Fibroblast of lung (primary cell): Measurements from ENCODE around the gene ARL4C. TPM values are rescaled to one million over a fixed set of nuclear protein-coding genes. Genes with fewer than 3 reads are reported as not detected.

Experiments
- DNase-seq, 2 donors: peaks; one replicate each; pipeline versions ENCODE4 v3.0.0 to v3.0.0-alpha.2; 2010; ENCODE audit warnings: low read depth in 2 of 2
- H2AFZ ChIP-seq: 2 replicates; pipeline ENCODE4 v1.5.1; 2012; ENCODE audit warnings: low read length, control low read depth, inconsistent platforms
- H3K27ac ChIP-seq: 2 replicates; pipeline ENCODE4 v1.5.1; 2011; ENCODE audit warnings: low read length, control low read depth; ENCODE audit not compliant: insufficient read depth
- H3K27me3 ChIP-seq: 2 replicates; pipeline ENCODE4 v1.5.1; 2011; ENCODE audit warnings: mild to moderate bottlenecking, low read length; ENCODE audit not compliant: control insufficient read depth, insufficient read depth
- H3K36me3 ChIP-seq: 2 replicates; pipeline ENCODE4 v1.5.1; 2011; ENCODE audit warnings: low read length; ENCODE audit not compliant: control insufficient read depth, insufficient read depth
- H3K4me1 ChIP-seq: 2 replicates; pipeline ENCODE4 v1.5.1; 2011; ENCODE audit warnings: low read length; ENCODE audit not compliant: control insufficient read depth, insufficient read depth; ENCODE audit errors: extremely low read depth
- H3K4me2 ChIP-seq: 2 replicates; pipeline ENCODE4 v1.5.1; 2011; ENCODE audit warnings: low read length, control low read depth; ENCODE audit not compliant: insufficient read depth; ENCODE audit errors: extremely low read depth
- H3K4me3 ChIP-seq, 4 experiments: fragments of 200-600 bp in 1 of 4; sonication (generic) in 1 of 4; replicated peaks in 1 of 4; 2 replicates each; pipeline ENCODE4 v1.5.1; 2011 to 2016; ENCODE audit warnings: low read length in 4 of 4, low read depth in 3 of 4, mild to moderate bottlenecking in 3 of 4, control low read depth in 2 of 4, inconsistent platforms in 1 of 4, mixed read lengths in 1 of 4; ENCODE audit not compliant: insufficient read depth in 1 of 4; ENCODE audit errors: control extremely low read depth in 1 of 4
- H3K79me2 ChIP-seq: 2 replicates; pipeline ENCODE4 v1.5.1; 2012; ENCODE audit warnings: mild to moderate bottlenecking, low read length, inconsistent platforms; ENCODE audit not compliant: control insufficient read depth, insufficient read depth
- H3K9ac ChIP-seq: 2 replicates; pipeline ENCODE4 v1.5.1; 2011; ENCODE audit warnings: mild to moderate bottlenecking, low read length, control low read depth; ENCODE audit not compliant: insufficient read depth
- H3K9me3 ChIP-seq: 2 replicates; pipeline ENCODE4 v1.5.1; 2012; ENCODE audit warnings: low read depth, low read length; ENCODE audit not compliant: control insufficient read depth, insufficient read depth
- H4K20me1 ChIP-seq: 2 replicates; pipeline ENCODE4 v1.5.1; 2011; ENCODE audit warnings: low read length; ENCODE audit not compliant: control insufficient read depth, insufficient read depth; ENCODE audit errors: extremely low read depth
- EZH2 ChIP-seq: IDR thresholded peaks from 2 replicates; pipeline ENCODE4 v1.5.1; 2012; ENCODE audit warnings: low read length, control low read depth, mild to moderate bottlenecking; ENCODE audit errors: missing control alignments
- polyA plus RNA-seq, 2 donors: library from polyadenylated mRNA; depleted of rRNA in 1 of 2; stranded (reverse) in 1 of 2; unstranded in 1 of 2; fragments of >200 nt; gene quantifications; 2 replicates each; pipeline ENCODE4 v1.2.1, GENCODE V29; 2011 to 2012; ENCODE audit warnings: missing spikeins in 1 of 2
- total RNA-seq: library from RNA; depleted of rRNA; stranded (reverse); fragments of >200 nt; gene quantifications from 2 replicates; pipeline ENCODE4 v1.2.1, GENCODE V29; 2014
- TF ChIP-seq, protein P1 (sequence below), 2 donors: IDR thresholded peaks in 1 of 2; conservative IDR thresholded peaks in 1 of 2; 1 replicate in 1 of 2; 2 replicates in 1 of 2; pipeline ENCODE4 v1.5.1; 2011 to 2012; ENCODE audit warnings: low read length in 2 of 2, control low read depth in 1 of 2, inconsistent platforms in 1 of 2, low read depth in 1 of 2, mild to moderate bottlenecking in 1 of 2

The ARL4C gene
- total and polyA plus RNA-seq, 2 donors (not counting 1 experiment from before 2014, with no cell fraction given): 23.2 to 80.9 TPM

DNA sequence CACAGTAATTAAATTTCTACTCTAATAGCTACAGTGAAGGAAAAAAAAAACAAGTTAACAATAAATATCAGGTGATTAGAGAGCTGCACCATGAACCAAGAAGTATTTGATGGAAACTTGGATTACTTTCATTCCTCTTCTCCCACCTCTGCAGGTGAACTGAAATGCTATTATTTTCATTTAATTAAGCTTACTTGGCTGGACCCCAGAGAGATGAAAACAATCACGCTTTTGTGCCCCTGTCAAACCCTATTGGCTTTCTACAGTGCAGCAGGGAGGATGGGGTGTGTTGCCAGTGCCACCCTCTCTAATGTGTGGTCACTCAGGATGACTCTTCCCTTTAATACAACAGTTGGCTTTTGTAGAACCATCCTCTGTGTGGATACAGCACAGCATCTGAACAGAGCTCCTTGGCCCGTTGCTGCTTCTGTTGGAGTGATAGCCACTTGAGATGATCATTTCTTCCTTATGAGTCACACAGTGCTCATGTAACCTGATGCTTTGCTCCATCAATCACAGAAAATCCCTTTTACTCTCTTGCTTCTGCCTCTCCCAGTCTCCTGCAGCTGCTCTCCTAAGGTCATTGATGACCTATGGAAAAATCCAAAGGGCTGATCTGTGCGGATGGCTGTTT lies 5.5 kb upstream of the ARL4C start:
- no peaks in the 10 kb centered on the region for H3K36me3 ChIP-seq
- DNase-seq: peak; percentile 86 to 94
- no peaks in the 10 kb centered on the region for H4K20me1 ChIP-seq
- TF ChIP-seq, protein P1, sequence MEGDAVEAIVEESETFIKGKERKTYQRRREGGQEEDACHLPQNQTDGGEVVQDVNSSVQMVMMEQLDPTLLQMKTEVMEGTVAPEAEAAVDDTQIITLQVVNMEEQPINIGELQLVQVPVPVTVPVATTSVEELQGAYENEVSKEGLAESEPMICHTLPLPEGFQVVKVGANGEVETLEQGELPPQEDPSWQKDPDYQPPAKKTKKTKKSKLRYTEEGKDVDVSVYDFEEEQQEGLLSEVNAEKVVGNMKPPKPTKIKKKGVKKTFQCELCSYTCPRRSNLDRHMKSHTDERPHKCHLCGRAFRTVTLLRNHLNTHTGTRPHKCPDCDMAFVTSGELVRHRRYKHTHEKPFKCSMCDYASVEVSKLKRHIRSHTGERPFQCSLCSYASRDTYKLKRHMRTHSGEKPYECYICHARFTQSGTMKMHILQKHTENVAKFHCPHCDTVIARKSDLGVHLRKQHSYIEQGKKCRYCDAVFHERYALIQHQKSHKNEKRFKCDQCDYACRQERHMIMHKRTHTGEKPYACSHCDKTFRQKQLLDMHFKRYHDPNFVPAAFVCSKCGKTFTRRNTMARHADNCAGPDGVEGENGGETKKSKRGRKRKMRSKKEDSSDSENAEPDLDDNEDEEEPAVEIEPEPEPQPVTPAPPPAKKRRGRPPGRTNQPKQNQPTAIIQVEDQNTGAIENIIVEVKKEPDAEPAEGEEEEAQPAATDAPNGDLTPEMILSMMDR (conservative IDR thresholded peaks at IDR 0.05 in 1 of 2, IDR thresholded peaks at IDR 0.05 in 1 of 2; ENCODE audit: low read depth in 1 of 2, low read length in 2 of 2): no peak
- TF ChIP-seq EZH2: no peak
- H3K4me2 ChIP-seq: no peak overlapping the region
- H3K27ac ChIP-seq: no peak overlapping the region
- H3K9ac ChIP-seq: no peak overlapping the region
- H3K79me2 ChIP-seq: no peaks in the 10 kb centered on the region
- no peak overlapping the region for H3K4me3 ChIP-seq
- peaks cover 4% of the 10 kb centered on the region for H3K4me1 ChIP-seq
- no peaks in the 10 kb centered on the region for H3K9me3 ChIP-seq
- H2AFZ ChIP-seq: no peak overlapping the region
- H3K27me3 ChIP-seq: no peaks in the 10 kb centered on the region

DNA sequence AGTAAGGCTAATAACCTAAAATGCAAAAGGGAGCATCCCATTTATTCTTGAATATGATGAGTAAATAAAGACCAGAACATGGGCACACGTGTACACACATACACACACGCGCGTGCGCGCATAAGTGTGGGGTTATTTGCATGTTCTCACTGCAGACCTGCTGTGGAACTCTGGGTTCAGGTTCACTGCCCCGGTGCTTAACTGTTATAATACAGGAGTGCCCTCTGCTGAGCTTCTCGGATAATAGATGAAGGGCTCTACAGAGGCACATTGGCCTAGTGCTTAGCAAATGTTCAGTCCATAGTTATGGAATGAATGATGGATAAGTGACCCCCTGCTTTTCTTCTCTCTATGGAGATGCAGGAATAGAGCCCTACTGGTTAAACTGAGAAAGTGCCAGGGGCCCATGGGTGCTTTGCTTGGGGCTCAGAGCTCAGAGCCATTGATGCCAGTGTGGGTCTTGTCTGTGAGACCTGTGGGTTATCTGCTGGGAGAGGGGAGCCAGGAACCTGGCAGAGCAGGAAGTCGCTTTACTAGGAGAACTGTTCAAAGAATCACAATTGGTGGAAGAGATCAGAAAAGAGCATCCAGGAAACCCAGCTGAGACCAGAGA lies 3.6 kb upstream of the ARL4C start:
- H3K9ac ChIP-seq: no peak overlapping the region
- TF ChIP-seq, protein P1 (conservative IDR thresholded peaks at IDR 0.05 in 1 of 2, IDR thresholded peaks at IDR 0.05 in 1 of 2; ENCODE audit: low read depth in 1 of 2, low read length in 2 of 2): peak; percentile 59 to 62
- TF ChIP-seq EZH2: no peak
- peak; percentile 63 to 75 for DNase-seq

DNA sequence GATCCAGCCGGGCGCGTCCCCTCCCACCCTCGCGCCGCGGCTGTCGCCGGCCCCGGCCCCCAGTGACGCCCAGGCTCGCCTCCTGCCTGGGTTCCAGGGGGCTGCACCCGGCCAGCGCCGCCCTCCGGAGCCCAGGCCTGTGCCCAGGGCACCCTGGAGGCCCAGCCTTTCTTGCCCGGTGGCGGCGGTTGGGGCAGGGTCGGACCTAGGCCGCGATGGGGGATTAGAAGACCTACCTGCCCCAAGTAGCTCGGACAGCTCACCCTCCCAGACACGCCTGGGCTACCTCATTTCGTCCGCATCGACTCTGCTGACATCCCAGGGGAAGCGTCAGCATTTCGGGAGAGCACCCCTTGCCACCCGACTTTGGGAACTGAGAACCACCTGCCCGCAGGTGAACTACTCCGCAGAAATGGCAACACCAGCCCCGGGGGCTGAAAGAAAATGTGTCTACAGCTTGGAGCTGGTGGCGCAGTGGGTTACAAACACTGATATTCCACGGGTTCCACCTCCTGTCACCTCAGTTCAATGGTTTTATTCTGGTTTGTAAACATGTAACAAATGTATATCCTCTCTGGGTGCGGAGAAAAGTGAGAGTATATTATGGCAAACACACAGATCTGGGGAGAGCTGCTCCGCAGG lies 834 bp upstream of the ARL4C start:
- TF ChIP-seq, protein P1 (conservative IDR thresholded peaks at IDR 0.05 in 1 of 2, IDR thresholded peaks at IDR 0.05 in 1 of 2; ENCODE audit: low read depth in 1 of 2, low read length in 2 of 2): no peak
- TF ChIP-seq EZH2: no peak
- peaks cover 1% of the 10 kb centered on the region for H3K4me1 ChIP-seq
- no peaks in the 10 kb centered on the region for H3K36me3 ChIP-seq
- no peak for DNase-seq
- no peak overlapping the region for H3K27ac ChIP-seq
- peak overlapping the region; percentile 32 for H3K9ac ChIP-seq
- no peaks in the 10 kb centered on the region for H3K27me3 ChIP-seq
- H3K9me3 ChIP-seq: no peaks in the 10 kb centered on the region
- H3K4me3 ChIP-seq: peak overlapping the region in 1 of 4 experiments; percentile 51
- H3K4me2 ChIP-seq: peak overlapping the region; percentile 66
- no peak overlapping the region for H2AFZ ChIP-seq
- H3K79me2 ChIP-seq: peaks cover 36% of the 10 kb centered on the region
- no peaks in the 10 kb centered on the region for H4K20me1 ChIP-seq

More for the DNA sequence above, 3.6 kb upstream of the ARL4C start:
- Histone ChIP-seq H4K20me1 (no peaks in the 10 kb centered on the region), H3K4me3 (no peak overlapping the region), H3K9me3 (no peaks in the 10 kb centered on the region), H3K4me1 (peaks cover 4% of the 10 kb centered on the region), H3K27me3 (no peaks in the 10 kb centered on the region), H2AFZ (no peak overlapping the region), H3K27ac (no peak overlapping the region), H3K79me2 (peaks cover 10% of the 10 kb centered on the region), H3K36me3 (no peaks in the 10 kb centered on the region), H3K4me2 (no peak overlapping the region)
